Measurements from ENCODE around the gene AOPEP.
A peak's percentile ranks its signal among the peaks of the same experiment; 100 is the strongest.

Gene AOPEP

GRCh38 chr9:94794476-94795167 lies 68.1 kb downstream of the AOPEP start:
- no peak for DNase-seq

- no peak for DNase-seq
These were observed 70.2 kb downstream of the AOPEP start for GRCh38 chr9:94796687-94797086.

- DNase-seq = no peak
These were observed 71.7 kb downstream of the AOPEP start for GRCh38 chr9:94798201-94798600.

GRCh38 chr9:94798708-94799107 lies 72.2 kb downstream of the AOPEP start:
- DNase-seq = no peak

DNA sequence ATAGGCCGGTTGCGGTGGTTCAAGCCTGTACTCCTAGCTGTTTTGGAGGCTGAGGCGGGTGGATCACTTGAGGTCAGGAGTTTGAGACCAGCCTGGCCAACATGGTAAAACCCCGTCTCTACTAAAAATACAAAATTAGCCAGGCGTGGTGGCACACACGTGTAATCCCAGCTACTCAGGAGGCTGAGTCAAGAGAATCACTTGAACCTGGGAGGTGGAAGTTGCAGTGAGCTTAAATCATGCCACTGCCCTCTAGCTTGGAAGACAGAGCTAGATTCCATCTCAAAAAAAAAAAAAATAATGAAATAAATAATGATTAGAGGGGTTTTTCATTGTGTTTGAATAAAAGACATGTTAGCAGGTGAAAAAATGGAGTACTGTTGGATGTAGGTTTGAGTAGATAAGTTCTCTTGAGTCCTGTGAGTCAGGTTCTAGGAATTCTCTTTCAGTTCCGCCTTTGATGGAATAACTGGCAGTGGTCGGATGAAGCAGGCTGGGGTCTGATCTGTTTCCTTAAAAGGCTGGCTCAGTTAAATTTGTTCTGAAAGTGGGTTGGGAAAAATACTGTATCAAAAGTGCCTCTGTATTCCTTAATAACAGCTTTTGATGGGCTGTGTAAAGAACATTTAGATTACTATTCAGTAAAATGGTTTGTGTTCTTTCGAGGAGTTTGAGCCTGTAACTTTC lies 73.2 kb downstream of the AOPEP start:
- DNase-seq = no peak

GRCh38 chr9:94800424-94801117 lies 74.1 kb downstream of the AOPEP start:
- DNase-seq = no peak

DNA sequence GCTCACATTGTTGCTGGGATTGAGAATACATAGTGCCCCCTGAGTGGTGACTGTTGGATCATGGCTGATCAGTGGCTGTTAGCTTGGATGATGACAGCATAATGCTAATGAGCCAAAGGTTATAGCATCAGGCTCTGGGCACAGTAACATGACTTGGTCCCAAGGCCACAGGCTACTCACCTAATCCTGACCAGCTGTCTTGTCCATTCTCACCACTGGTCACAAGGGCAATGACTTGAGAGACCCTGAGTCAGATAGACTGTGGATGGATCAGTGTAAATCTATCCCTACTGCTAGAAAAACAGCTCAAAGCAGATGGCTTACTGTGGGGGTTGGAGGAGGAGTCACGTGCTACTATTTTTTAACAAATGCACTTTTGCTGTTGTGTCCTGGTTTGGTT lies 74.7 kb downstream of the AOPEP start:
- DNase-seq = no peak

DNA sequence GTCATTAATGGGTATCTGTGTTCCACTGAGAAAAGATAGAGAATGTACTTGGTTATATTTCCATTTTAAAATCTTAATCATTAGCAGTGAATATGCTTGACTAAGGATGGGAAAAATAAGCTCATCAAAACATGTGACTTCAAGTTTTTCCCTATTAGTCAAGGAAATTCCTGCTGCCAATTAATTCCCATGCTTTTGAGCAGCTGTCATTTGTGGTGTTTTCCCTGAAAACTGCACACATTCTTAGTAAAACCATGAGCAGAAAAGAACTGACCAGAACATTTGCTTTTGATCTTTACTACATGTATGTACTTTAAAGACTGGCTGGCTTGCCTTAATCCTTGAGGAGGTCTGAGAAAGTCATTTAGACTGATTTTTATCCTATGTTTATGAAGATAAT lies 75.2 kb downstream of the AOPEP start:
- DNase-seq = no peak

DNA sequence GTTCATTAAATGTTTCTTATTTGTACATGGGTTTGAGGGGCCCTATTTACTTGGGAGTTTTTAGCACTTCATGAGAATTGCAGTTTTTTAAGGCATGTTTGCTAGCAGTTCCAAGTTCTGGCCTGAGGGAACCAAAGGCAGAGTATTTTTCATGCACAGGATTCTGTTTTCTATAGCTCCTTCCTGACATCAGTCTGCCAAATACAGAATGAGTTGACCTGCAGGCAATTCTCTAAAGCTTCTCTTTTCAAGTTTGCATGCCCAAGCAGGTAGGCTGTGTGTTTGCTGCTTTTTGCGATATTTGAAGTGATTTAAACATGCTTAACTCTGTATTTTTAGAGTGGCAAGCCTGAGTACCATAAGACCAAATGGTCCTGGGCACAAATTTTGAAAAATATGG lies 75.8 kb downstream of the AOPEP start:
- DNase-seq = no peak

GRCh38 chr9:94802793-94803192 lies 76.3 kb downstream of the AOPEP start:
- DNase-seq = no peak

- DNase-seq = no peak
These were observed 77.8 kb downstream of the AOPEP start for GRCh38 chr9:94804316-94804715.

GRCh38 chr9:94805051-94805489 lies 78.6 kb downstream of the AOPEP start:
- DNase-seq = peak; percentile 62

GRCh38 chr9:94805585-94805984 lies 79.1 kb downstream of the AOPEP start:
- DNase-seq = peak; percentile 63

- DNase-seq = peak; percentile 13
These were observed 79.9 kb downstream of the AOPEP start for GRCh38 chr9:94806307-94806893.

DNA sequence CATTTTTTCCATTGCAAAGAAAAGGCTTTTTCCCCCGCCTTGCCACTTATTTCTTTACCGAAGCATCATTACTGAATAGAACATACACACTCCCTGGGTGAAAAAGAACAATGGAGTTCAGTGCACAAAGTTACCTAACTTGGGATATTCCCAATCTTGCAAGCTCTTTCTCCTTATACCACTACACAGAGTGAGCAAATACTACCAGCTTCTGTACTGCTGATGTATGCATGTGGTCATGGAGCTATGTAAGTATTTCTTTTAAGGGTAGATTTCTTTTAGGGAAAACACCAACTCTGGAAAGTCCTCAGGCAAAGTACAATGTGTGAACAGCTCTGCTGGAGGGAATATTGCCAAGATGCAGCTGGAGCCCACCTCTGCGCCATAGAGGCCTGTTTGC lies 81.1 kb downstream of the AOPEP start:
- DNase-seq = no peak

- DNase-seq = no peak
These were observed 82.6 kb downstream of the AOPEP start for GRCh38 chr9:94808926-94809700.

- DNase-seq = no peak
These were observed 83.3 kb downstream of the AOPEP start for GRCh38 chr9:94809778-94810177.

- no peak for DNase-seq
These were observed 84.6 kb downstream of the AOPEP start for GRCh38 chr9:94811074-94811473.

DNA sequence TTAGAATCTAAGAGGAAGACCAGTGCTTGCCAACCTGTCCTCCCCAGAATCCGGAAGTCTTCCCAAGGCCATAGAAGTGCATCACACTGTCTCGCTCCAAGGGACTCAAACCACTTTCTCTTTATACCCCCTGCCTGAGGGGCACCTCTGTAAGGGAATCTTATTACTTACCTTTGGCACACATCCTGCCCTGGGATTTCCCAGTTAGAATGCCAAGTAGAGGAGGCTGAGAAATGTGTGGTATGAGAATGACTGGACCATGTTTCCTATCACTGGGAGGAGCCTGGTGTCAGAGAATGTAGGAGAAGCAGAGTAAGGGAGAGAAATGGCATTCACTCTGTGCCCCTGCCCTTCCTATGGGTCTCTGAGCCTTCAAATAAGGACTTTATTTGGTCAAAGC lies 85.8 kb downstream of the AOPEP start:
- no peak for DNase-seq

DNA sequence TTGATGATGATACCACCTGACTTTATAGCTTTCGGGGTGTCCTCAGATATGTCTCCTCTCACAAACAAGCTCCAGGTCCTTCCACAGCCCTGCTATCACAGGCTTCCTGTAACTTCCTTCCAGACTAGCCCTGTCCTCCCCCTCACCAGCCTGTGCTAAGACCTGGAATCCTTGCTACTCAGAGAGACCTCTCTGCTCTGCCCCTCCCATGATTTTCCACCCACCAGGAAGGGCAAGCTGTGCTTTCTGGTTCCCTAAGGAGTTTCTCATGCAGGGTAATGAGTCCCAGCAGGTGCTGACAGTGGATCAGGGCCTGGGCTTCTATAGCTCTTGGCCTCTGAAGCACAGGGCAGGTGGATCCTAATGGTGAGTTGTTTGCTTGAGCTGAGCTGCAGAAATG lies 86.9 kb downstream of the AOPEP start:
- DNase-seq = no peak

- DNase-seq = peak; percentile 59
These were observed 91.0 kb downstream of the AOPEP start for GRCh38 chr9:94817291-94818177.

GRCh38 chr9:94818178-94818541 lies 91.7 kb downstream of the AOPEP start:
- no peak for DNase-seq
